IMR-90 (cell line): Measurements from ENCODE around the gene DPF3. TPM values are rescaled to one million over a fixed set of nuclear protein-coding genes. Genes with fewer than 3 reads are reported as not detected.

Experiments
- ATAC-seq: fragments of 200-7000 bp; cut with Tn5 transposase; 2 replicates; pipeline ENCODE4 v1.9.1; 2020; ENCODE audit warnings: low read depth, mild to moderate bottlenecking, moderate library complexity
- BruUV-seq: library from RNA; stranded (reverse); fragments of 400-500 nt; replicated peaks from 2 replicates; lab custom pipeline; 2021; lab: Mats Ljungman, UMichigan
- CTCF ChIA-PET: fragments of 300-600 bp; formaldehyde crosslinking; extraction: SDS; loops from one replicate; lab custom pipeline; 2021; ENCODE audit warnings: antibody characterized with exemption; lab: Yijun Ruan, JAX
- POLR2A ChIA-PET: fragments of 300-600 bp; sonication (Branson Sonifier 250); formaldehyde crosslinking; loops from one replicate; lab custom pipeline; 2022; ENCODE audit warnings: antibody characterized with exemption; ENCODE audit not compliant: unreplicated experiment; lab: Charles Lee
- DNase-seq: peaks from one replicate; pipeline ENCODE4 v3.0.0; 2013
- H2AFZ ChIP-seq: replicated peaks from 2 replicates; pipeline ENCODE3; 2013; ENCODE audit warnings: low read length, mild to moderate bottlenecking; ENCODE audit not compliant: poor library complexity
- H2AK5ac ChIP-seq: 2 replicates; pipeline ENCODE4 v1.6.1; 2013; ENCODE audit warnings: low read depth, low read length, inconsistent platforms
- H2AK9ac ChIP-seq: replicated peaks from 2 replicates; pipeline ENCODE3; 2013; ENCODE audit warnings: mild to moderate bottlenecking, low read depth, low read length, moderate library complexity; ENCODE audit not compliant: poor library complexity
- H2BK120ac ChIP-seq: 2 replicates; pipeline ENCODE4 v1.6.1; 2013; ENCODE audit warnings: low read depth, low read length, inconsistent platforms
- H2BK15ac ChIP-seq: 3 replicates; pipeline ENCODE4 v1.6.1; 2013; ENCODE audit warnings: low read depth, low read length, inconsistent platforms
- H2BK20ac ChIP-seq: 2 replicates; pipeline ENCODE4 v1.6.1; 2013; ENCODE audit warnings: low read depth, mild to moderate bottlenecking, inconsistent platforms, low read length, moderate library complexity
- H2BK5ac ChIP-seq: 2 replicates; pipeline ENCODE4 v1.6.1; 2013; ENCODE audit warnings: mild to moderate bottlenecking, low read depth, low read length, inconsistent platforms; ENCODE audit not compliant: poor library complexity, severe bottlenecking
- H3K14ac ChIP-seq: replicated peaks from 2 replicates; pipeline ENCODE4 v1.6.1; 2013; ENCODE audit warnings: low read depth, low read length, inconsistent platforms
- H3K18ac ChIP-seq: 2 replicates; pipeline ENCODE4 v1.6.1; 2013; ENCODE audit warnings: low read depth, low read length, control low read depth
- H3K23ac ChIP-seq: 2 replicates; pipeline ENCODE4 v1.6.1; 2013; ENCODE audit warnings: low read depth, low read length, inconsistent platforms
- H3K27ac ChIP-seq: 2 replicates; pipeline ENCODE4 v1.5.1; 2013; ENCODE audit warnings: mild to moderate bottlenecking, control low read depth, low read length; ENCODE audit not compliant: insufficient read depth
- H3K27me3 ChIP-seq: 2 replicates; pipeline ENCODE4 v1.6.1; 2013; ENCODE audit warnings: low read length; ENCODE audit not compliant: control insufficient read depth, insufficient read depth
- H3K36me3 ChIP-seq: 2 replicates; pipeline ENCODE4 v1.6.1; 2013; ENCODE audit warnings: low read length, mixed read lengths; ENCODE audit not compliant: control insufficient read depth, insufficient read depth
- H3K4ac ChIP-seq: 2 replicates; pipeline ENCODE4 v1.6.1; 2013; ENCODE audit warnings: low read depth, low read length, inconsistent platforms
- H3K4me1 ChIP-seq: 2 replicates; pipeline ENCODE4 v1.6.1; 2013; ENCODE audit warnings: low read length, mixed read lengths; ENCODE audit not compliant: control insufficient read depth, insufficient read depth
- H3K4me2 ChIP-seq: 2 replicates; pipeline ENCODE4 v1.6.1; 2013; ENCODE audit warnings: low read depth, mild to moderate bottlenecking, control low read depth, low read length, moderate library complexity
- H3K4me3 ChIP-seq: 2 replicates; pipeline ENCODE4 v1.5.1; 2013; ENCODE audit warnings: low read depth, mild to moderate bottlenecking, control low read depth, low read length, moderate library complexity; ENCODE audit not compliant: insufficient read depth
- H3K56ac ChIP-seq: 2 replicates; pipeline ENCODE4 v1.6.1; 2013; ENCODE audit warnings: low read length, inconsistent platforms; ENCODE audit not compliant: insufficient read depth; ENCODE audit errors: extremely low read depth
- H3K79me1 ChIP-seq, 2 experiments: 2 replicates each; pipeline ENCODE4 v1.6.1; 2013; ENCODE audit warnings: low read length in 2 of 2, inconsistent platforms in 1 of 2, low read depth in 1 of 2
- H3K9ac ChIP-seq: 2 replicates; pipeline ENCODE4 v1.6.1; 2013; ENCODE audit warnings: low read depth, low read length, control low read depth
- H3K9me1 ChIP-seq: 2 replicates; pipeline ENCODE4 v1.6.1; 2013; ENCODE audit warnings: low read length, inconsistent platforms; ENCODE audit not compliant: insufficient read depth
- H3K9me3 ChIP-seq: 2 replicates; pipeline ENCODE4 v1.6.1; 2013; ENCODE audit warnings: low read length; ENCODE audit not compliant: control insufficient read depth, insufficient read depth
- H4K20me1 ChIP-seq: 2 replicates; pipeline ENCODE4 v1.6.1; 2013; ENCODE audit warnings: low read length, inconsistent platforms; ENCODE audit not compliant: insufficient read depth
- H4K5ac ChIP-seq: 2 replicates; pipeline ENCODE4 v1.6.1; 2013; ENCODE audit warnings: mild to moderate bottlenecking, low read depth, low read length, control low read depth
- H4K8ac ChIP-seq, 2 experiments: 2 replicates each; pipeline ENCODE4 v1.6.1; 2013; ENCODE audit warnings: low read depth in 2 of 2, low read length in 2 of 2, control low read depth in 1 of 2, inconsistent platforms in 1 of 2
- H4K91ac ChIP-seq: 2 replicates; pipeline ENCODE4 v1.6.1; 2013; ENCODE audit warnings: low read depth, low read length, inconsistent platforms; ENCODE audit not compliant: insufficient read depth
- CHD1 ChIP-seq: IDR thresholded peaks from 2 replicates; pipeline ENCODE4 v1.6.1; 2012; ENCODE audit warnings: low read depth, low read length, improper control_type of control experiment
- RAD21 ChIP-seq: IDR thresholded peaks from 2 replicates; pipeline ENCODE4 v1.6.1; 2012; ENCODE audit warnings: low read length, improper control_type of control experiment
- WGBS, 2 experiments: methylation state at CpG; one replicate each; pipeline versions ENCODE4 v1.1.5 to v1.1.7; 2013; ENCODE audit warnings: missing lambda C conversion rate in 2 of 2; ENCODE audit not compliant: insufficient read length in 1 of 2; ENCODE audit errors: extremely low coverage in 2 of 2; 5-methylcytosine and 5-hydroxymethylcytosine counted together
- dilution Hi-C: fragments of 300-500 bp; cut with HindIII; formaldehyde crosslinking; loops from one replicate; pipeline ENCODE4 v1.14.3; 2018; ENCODE audit warnings: low sequenced_read_pairs; ENCODE audit not compliant: unreplicated experiment
- in situ Hi-C: fragments of 300-500 bp; cut with MboI; formaldehyde crosslinking; loops from 3 replicates; pipeline ENCODE4 v1.14.3; 2019; ENCODE audit warnings: low sequenced_read_pairs, inconsistent platforms, mixed read lengths
- intact Hi-C: fragments of 100-400 bp; cut with micrococcal nuclease; formaldehyde crosslinking; loops from 2 replicates; pipeline ENCODE4 v1.10.0; 2022
- polyA plus RNA-seq, 3 experiments: library from polyadenylated mRNA; depleted of rRNA; stranded (reverse); fragments of >200 nt; gene quantifications; 2 replicates each; pipeline ENCODE4 v1.2.3, GENCODE V29; 2012; ENCODE audit warnings: low replicate concordance in 1 of 3
- total RNA-seq: library from RNA; depleted of rRNA; stranded (reverse); fragments of >200 nt; gene quantifications from 2 replicates; pipeline ENCODE4 v1.2.3, GENCODE V29; 2012

Gene DPF3
- total and polyA plus RNA-seq, 2 of the 4 experiments (the other 2 are of a cell fraction): 30.5 to 32.8 TPM

DNA sequence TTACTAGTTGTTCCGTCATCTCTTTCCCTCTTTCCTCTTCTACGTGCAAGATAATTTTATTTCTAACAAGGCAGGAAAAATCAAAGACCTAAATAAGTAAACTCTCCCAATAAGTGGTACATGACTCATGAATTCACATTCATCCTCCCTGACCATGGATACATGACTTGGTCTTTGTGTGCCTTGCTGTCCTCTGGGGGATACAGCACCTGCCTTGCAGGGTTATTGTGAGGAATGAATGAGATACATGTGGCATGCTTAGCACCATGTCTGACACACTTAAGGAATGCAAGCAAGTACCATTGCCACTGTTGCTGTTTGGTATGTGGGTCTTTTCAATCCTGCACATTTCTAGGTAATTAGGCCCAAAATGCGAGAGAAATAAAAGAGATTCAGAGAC, 208.4 kb downstream of the DPF3 start:
- in situ Hi-C loops: no loop called here
- ATAC-seq (peak; percentile 30; the same call in 1 of the 2 replicates), DNase-seq (peak; percentile 50)
- H3K4me1 ChIP-seq: peaks cover 15% of the 10 kb centered on the region
- H3K23ac ChIP-seq: no peak overlapping the region
- H3K27ac ChIP-seq: no peak overlapping the region
- H2AK5ac ChIP-seq: peak overlapping the region; percentile 3; the same call in 1 of the 2 replicates
- H3K9me1 ChIP-seq: peaks cover 32% of the 10 kb centered on the region
- H3K4ac ChIP-seq: peak overlapping the region; percentile 2; the same call in 1 of the 2 replicates
- H3K56ac ChIP-seq: no peak overlapping the region
- H3K4me3 ChIP-seq: no peak overlapping the region
- no peak overlapping the region for H2BK15ac ChIP-seq
- H3K18ac ChIP-seq: no peak overlapping the region
- H3K79me1 ChIP-seq: peaks cover 3 to 31% of the 10 kb centered on the region in 2 experiments; a peak in 2 of 4 replicates
- no peak overlapping the region for H4K8ac ChIP-seq
- no peak overlapping the region for H2AK9ac ChIP-seq
- 100% methylated on average over 1 of the region's 3 CpGs; no CpG with 5 or more reads in 1 of the 2 experiments for WGBS, 2 experiments
- no peak overlapping the region; the same call in 1 of the 2 replicates for H3K14ac ChIP-seq
- no peak overlapping the region for H2BK120ac ChIP-seq
- no peak overlapping the region for H4K5ac ChIP-seq
- peaks cover 12% of the 10 kb centered on the region for H3K36me3 ChIP-seq
- no peaks in the 10 kb centered on the region for H4K20me1 ChIP-seq
- intact Hi-C loops: no loop called here
- H3K9me3 ChIP-seq: no peaks in the 10 kb centered on the region
- dilution Hi-C loops: no loop called here
- ChIA-PET CTCF (interaction anchor here (0.6 kb wide), 1 partner anchor 263 kb away, joined by 3 read pairs; no protein-coding TSS in a partner anchor), POLR2A (no interaction called here)
- BruUV-seq: no TSS peak
- H2BK20ac ChIP-seq: no peak overlapping the region
- no peak overlapping the region for H3K9ac ChIP-seq
- H2BK5ac ChIP-seq: no peak overlapping the region
- no peak overlapping the region for H3K4me2 ChIP-seq
- H4K91ac ChIP-seq: no peak overlapping the region
- no peak overlapping the region for H2AFZ ChIP-seq
- TF ChIP-seq RAD21 (no peak), CHD1 (no peak)
- H3K27me3 ChIP-seq: no peaks in the 10 kb centered on the region
